HG03064 (cell line): Measurements from ENCODE around the gene PRKCQ.

Experiments used
- ATAC-seq: cut with Tn5 transposase; IDR thresholded peaks from one replicate; pipeline ENCODE4 v1.9.1; 2021; ENCODE audit warnings: low read depth; ENCODE audit not compliant: unreplicated experiment

The PRKCQ gene

GRCh38 chr10:6528198-6528950, 51.7 kb downstream of the PRKCQ start:
- ATAC-seq = no peak

- ATAC-seq = no peak
Observed at GRCh38 chr10:6525599-6526165, 54.4 kb downstream of the PRKCQ start.

GRCh38 chr10:6522230-6522629, 57.8 kb downstream of the PRKCQ start:
- ATAC-seq = no peak

- ATAC-seq = no peak
Observed at GRCh38 chr10:6520138-6520537, 59.9 kb downstream of the PRKCQ start.

- ATAC-seq = no peak
Observed at GRCh38 chr10:6518791-6519429, 61.2 kb downstream of the PRKCQ start.

- ATAC-seq = no peak
Observed at GRCh38 chr10:6516929-6517284, 63.2 kb downstream of the PRKCQ start.

GRCh38 chr10:6516281-6516928, 63.7 kb downstream of the PRKCQ start:
- no peak for ATAC-seq

GRCh38 chr10:6514844-6515780, 65.0 kb downstream of the PRKCQ start:
- no peak for ATAC-seq

- ATAC-seq = no peak
Observed at GRCh38 chr10:6514180-6514579, 65.9 kb downstream of the PRKCQ start.

GRCh38 chr10:6513476-6513875, 66.6 kb downstream of the PRKCQ start:
- no peak for ATAC-seq

- no peak for ATAC-seq
Observed at GRCh38 chr10:6512182-6512581, 67.9 kb downstream of the PRKCQ start.

- ATAC-seq = no peak
Observed at GRCh38 chr10:6511347-6511746, 68.7 kb downstream of the PRKCQ start.

GRCh38 chr10:6507311-6507710, 72.8 kb downstream of the PRKCQ start:
- ATAC-seq = no peak

GRCh38 chr10:6505300-6505699, 74.8 kb downstream of the PRKCQ start:
- ATAC-seq = no peak

- no peak for ATAC-seq
Observed at GRCh38 chr10:6504296-6504695, 75.8 kb downstream of the PRKCQ start.

GRCh38 chr10:6503171-6503570, 76.9 kb downstream of the PRKCQ start:
- no peak for ATAC-seq

- ATAC-seq = no peak
Observed at GRCh38 chr10:6501931-6502330, 78.1 kb downstream of the PRKCQ start.

- ATAC-seq = no peak
Observed at GRCh38 chr10:6499974-6500373, 80.1 kb downstream of the PRKCQ start.

- ATAC-seq = no peak
Observed at GRCh38 chr10:6498771-6499170, 81.3 kb downstream of the PRKCQ start.

- ATAC-seq = no peak
Observed at GRCh38 chr10:6497620-6498019, 82.5 kb downstream of the PRKCQ start.
